K562 (cell line): Measurements from ENCODE around the gene SORCS2. TPM values are rescaled to one million over a fixed set of nuclear protein-coding genes. Genes with fewer than 3 reads are reported as not detected.

ENCODE experiments used
- ATAC-seq: fragments of 200-7000 bp; cut with Tn5 transposase; 3 replicates; pipeline ENCODE4 v1.9.1; 2020; ENCODE audit warnings: moderate library complexity
- BruUV-seq: library from RNA; stranded (reverse); fragments of 400-500 nt; replicated peaks from 2 replicates; lab custom pipeline; 2021; lab: Mats Ljungman, UMichigan
- CTCF ChIA-PET: fragments of 300-600 bp; formaldehyde crosslinking; extraction: SDS; loops from one replicate; lab custom pipeline; 2021; ENCODE audit warnings: low intra/inter-chr PET ratio; lab: Yijun Ruan, JAX
- POLR2A ChIA-PET: fragments of 300-600, 350-650 bp; sonication (Branson Sonifier 250); formaldehyde crosslinking; extraction: SDS; loops from one replicate; lab custom pipeline; 2021; ENCODE audit warnings: antibody characterized with exemption, inconsistent platforms; lab: Yijun Ruan, JAX
- DNase-seq, 4 experiments: peaks; one replicate each; pipeline versions ENCODE4 v3.0.0 to v3.0.0-alpha.2; 2011 to 2018; ENCODE audit warnings: low spot score in 3 of 4, mixed read lengths in 3 of 4; ENCODE audit errors: extremely low read depth in 1 of 4
- FAIRE-seq: peaks from 2 replicates; lab custom pipeline; 2011; peaks lifted over from hg19 to GRCh38; lab: Jason Lieb, UNC
- H2AFZ ChIP-seq: 2 replicates; pipeline ENCODE4 v1.6.0; 2011; ENCODE audit warnings: low read depth, low read length, control low read depth, inconsistent platforms
- H3K27ac ChIP-seq: fragments of 200-600 bp; 3 replicates; pipeline ENCODE4 v1.8.0; 2011; ENCODE audit warnings: low read depth, mild to moderate bottlenecking, control low read depth, inconsistent platforms, low read length, moderate library complexity, mixed read lengths; ENCODE audit errors: extremely low read depth
- H3K27me3 ChIP-seq, 2 experiments: fragments of 300-600 bp in 1 of 2; 2 replicates in 1 of 2; 3 replicates in 1 of 2; pipeline versions ENCODE4 v1.6.0 to v1.8.0; 2011; ENCODE audit warnings: inconsistent platforms in 2 of 2, low read length in 2 of 2, mild to moderate bottlenecking in 1 of 2, mixed read lengths in 1 of 2, moderate library complexity in 1 of 2; ENCODE audit not compliant: control insufficient read depth in 2 of 2, insufficient read depth in 2 of 2
- H3K36me3 ChIP-seq: fragments of 300-600 bp; 3 replicates; pipeline ENCODE4 v1.8.0; 2011; ENCODE audit warnings: mild to moderate bottlenecking, low read length, inconsistent platforms; ENCODE audit not compliant: control insufficient read depth, insufficient read depth
- H3K4me1 ChIP-seq, 2 experiments: fragments of 200-600 bp in 1 of 2; replicated peaks in 1 of 2; 2 replicates in 1 of 2; 3 replicates in 1 of 2; pipeline versions ENCODE4 v1.5.1 to v1.8.0; 2011; ENCODE audit warnings: inconsistent platforms in 2 of 2, low read length in 2 of 2, mild to moderate bottlenecking in 1 of 2, mixed read lengths in 1 of 2, moderate library complexity in 1 of 2; ENCODE audit not compliant: control insufficient read depth in 2 of 2, insufficient read depth in 2 of 2
- H3K4me2 ChIP-seq: 2 replicates; pipeline ENCODE4 v1.6.1; 2011; ENCODE audit warnings: low read length, control low read depth, inconsistent platforms, mixed read lengths; ENCODE audit not compliant: insufficient read depth
- H3K4me3 ChIP-seq: fragments of 200-600 bp; sonication (generic), shearing (Covaris generic); 2 replicates; pipeline ENCODE4 v1.5.1; 2016; ENCODE audit warnings: control low read depth, inconsistent platforms
- H3K79me2 ChIP-seq: fragments of 200-600 bp; 3 replicates; pipeline ENCODE4 v1.8.0; 2011; ENCODE audit warnings: low read length, inconsistent platforms; ENCODE audit not compliant: control insufficient read depth, insufficient read depth
- H3K9ac ChIP-seq, 2 experiments: 2 replicates each; pipeline versions ENCODE4 v1.6.0 to v1.6.1; 2011; ENCODE audit warnings: low read depth in 2 of 2, low read length in 2 of 2, control low read depth in 1 of 2, inconsistent platforms in 1 of 2, mild to moderate bottlenecking in 1 of 2, mixed read lengths in 1 of 2; ENCODE audit not compliant: insufficient read depth in 1 of 2
- H3K9me1 ChIP-seq: one replicate; pipeline ENCODE4 v1.6.0; 2011; ENCODE audit warnings: inconsistent platforms, mild to moderate bottlenecking, low read length, moderate library complexity; ENCODE audit not compliant: control insufficient read depth, insufficient read depth
- H3K9me3 ChIP-seq: replicated peaks from 2 replicates; pipeline ENCODE4 v1.5.1; 2011; ENCODE audit warnings: low read depth, low read length, inconsistent platforms; ENCODE audit not compliant: control insufficient read depth, insufficient read depth
- H4K20me1 ChIP-seq: replicated peaks from 2 replicates; pipeline ENCODE4 v1.6.1; 2011; ENCODE audit warnings: low read length, inconsistent platforms, mixed read lengths; ENCODE audit not compliant: control insufficient read depth, insufficient read depth
- DIDO1 ChIP-seq: fragments of 450-650 bp; IDR thresholded peaks from 2 replicates; pipeline ENCODE4 v1.6.1; 2016; ENCODE audit warnings: low read depth, missing biosample characterization, missing genetic modification characterization
- DPF2 ChIP-seq: fragments of 450-650 bp; IDR thresholded peaks from 2 replicates; pipeline ENCODE4 v1.6.1; 2016
- IRF2 ChIP-seq: sonication (generic); formaldehyde crosslinking; IDR thresholded peaks from 2 replicates; pipeline ENCODE4 v1.8.1; 2022; ENCODE audit warnings: mild to moderate bottlenecking, missing genetic modification reagents
- KAT2B ChIP-seq: IDR thresholded peaks from one replicate; pipeline ENCODE4 v1.6.1; 2012; ENCODE audit warnings: low read depth, mild to moderate bottlenecking, control low read depth, inconsistent platforms, low read length, moderate library complexity
- MAFG ChIP-seq: fragments of 450-650 bp; conservative IDR thresholded peaks from 2 replicates; pipeline ENCODE4 v1.6.1; 2016; ENCODE audit warnings: missing genetic modification characterization, missing compliant biosample characterization
- POLR2H ChIP-seq: IDR thresholded peaks from 2 replicates; pipeline ENCODE4 v1.6.1; 2016; ENCODE audit warnings: missing genetic modification characterization, low read depth, mild to moderate bottlenecking, control low read depth, missing compliant biosample characterization, moderate library complexity
- XRCC4 ChIP-seq: IDR thresholded peaks from one replicate; pipeline ENCODE4 v1.6.1; 2011; ENCODE audit not compliant: insufficient read depth, insufficient read length; ENCODE audit errors: extremely low read depth
- ZBTB34 ChIP-seq: fragments of 250-450 bp; sonication (Bioruptor Pico); IDR thresholded peaks from 2 replicates; pipeline ENCODE4 v1.8.0; 2021; ENCODE audit warnings: mild to moderate bottlenecking, moderate library complexity
- WGBS: fragments of 100-300 bp; shearing (Covaris generic); methylation state at CpG from one replicate; pipeline ENCODE4 v1.1.6; 2016; ENCODE audit warnings: low coverage, mixed read lengths; ENCODE audit not compliant: insufficient coverage; ENCODE audit errors: missing lambda C conversion rate; 5-methylcytosine and 5-hydroxymethylcytosine counted together
- in situ Hi-C: fragments of 300-500 bp; cut with MboI; formaldehyde crosslinking; loops from 4 replicates; pipeline ENCODE4 v1.15.0; 2018; ENCODE audit warnings: inconsistent platforms, mixed read lengths
- intact Hi-C: fragments of 100-400 bp; cut with micrococcal nuclease; formaldehyde crosslinking; loops from 2 replicates; pipeline ENCODE4 v1.14.2; 2022
- polyA plus RNA-seq, 8 experiments: library from polyadenylated mRNA; depleted of rRNA in 4 of 8; stranded (reverse) in 5 of 8; unstranded in 3 of 8; fragments of >200 nt; fragmentation: Nextera tagmentation in 2 of 8; fragmentation: Illumina TruSeq in 1 of 8; extraction: Ambion mirVana in 2 of 8; extraction: Trizol in 1 of 8; gene quantifications; 2 replicates each; pipeline versions ENCODE4 v1.2.1 to v1.2.3, GENCODE V29; 2011 to 2014; ENCODE audit warnings: inconsistent platforms in 1 of 8, missing spikeins in 1 of 8
- total RNA-seq, 7 experiments: library from RNA; depleted of rRNA in 6 of 7; stranded (reverse); fragments of >200 nt in 6 of 7; fragmentation: Illumina TruSeq in 2 of 7; extraction: Trizol in 2 of 7; gene quantifications; 2 replicates each; pipeline versions ENCODE4 v1.2.1 to v1.2.3, GENCODE V29; 2011 to 2021; ENCODE audit warnings: low replicate concordance in 1 of 7

Gene SORCS2
- total and polyA plus RNA-seq, 9 of the 15 experiments (the other 6 are each of a cell fraction or from before 2014, with no cell fraction given) = not detected

- POLR2A ChIA-PET = no interaction called here
- Histone ChIP-seq H3K9me1 (no peaks in the 10 kb centered on the region), H3K27me3 (peaks cover 3 to 32% of the 10 kb centered on the region in 2 experiments; a peak in 3 of 5 replicates), H3K27ac (no peak overlapping the region), H3K4me2 (no peak overlapping the region)
- in situ Hi-C loops = no loop called here
- intact Hi-C loops = no loop called here
- FAIRE-seq = no peak
- WGBS = under 1% methylated on average over 9 of the region's 12 CpGs
- TF ChIP-seq MAFG (tag) = no peak
- TF ChIP-seq KAT2B = no peak
- TF ChIP-seq IRF2 (CRISPR knock-in tag) = no peak
- TF ChIP-seq ZBTB34 (CRISPR knock-in tag) = no peak
- no peak for TF ChIP-seq POLR2H (tag)
- no peak for TF ChIP-seq XRCC4
- TF ChIP-seq DIDO1 = no peak
- no peak for TF ChIP-seq DPF2
- TF ChIP-seq, all 486 proteins: peak for 0
- H4K20me1 ChIP-seq = no peaks in the 10 kb centered on the region; the same call in none of the 2 replicates
- no peak overlapping the region for H3K9ac ChIP-seq
- H3K36me3 ChIP-seq = no peaks in the 10 kb centered on the region
- H3K79me2 ChIP-seq = no peaks in the 10 kb centered on the region
- DNase-seq (no peak), ATAC-seq (no peak)
- H3K4me1 ChIP-seq = no peaks in the 10 kb centered on the region
- no peak overlapping the region for H2AFZ ChIP-seq
- CTCF ChIA-PET = no interaction called here
- BruUV-seq = no TSS peak
- H3K4me3 ChIP-seq = no peak overlapping the region
- no peaks in the 10 kb centered on the region for H3K9me3 ChIP-seq
These were observed 440.0 kb downstream of the SORCS2 start for GRCh38 chr4:7632341-7632740.
